HUES48 (cell line): ENCODE results near the gene HLA-DRB1.
A peak's percentile ranks its signal among the peaks of the same experiment; 100 is the strongest.

ENCODE experiments used
- H3K27ac ChIP-seq: one replicate; pipeline ENCODE4 v1.7.0; 2013; ENCODE audit warnings: low read depth, low read length, inconsistent platforms
- H3K27me3 ChIP-seq: 2 replicates; pipeline ENCODE4 v1.6.1; 2013; ENCODE audit warnings: mild to moderate bottlenecking, low read length; ENCODE audit not compliant: control insufficient read depth, insufficient read depth
- H3K36me3 ChIP-seq: 2 replicates; pipeline ENCODE4 v1.6.1; 2013; ENCODE audit warnings: low read length; ENCODE audit not compliant: control insufficient read depth, insufficient read depth
- H3K4me1 ChIP-seq: 2 replicates; pipeline ENCODE4 v1.6.1; 2013; ENCODE audit warnings: mild to moderate bottlenecking, low read length; ENCODE audit not compliant: control insufficient read depth, insufficient read depth
- H3K4me3 ChIP-seq: 2 replicates; pipeline ENCODE4 v1.5.1; 2013; ENCODE audit warnings: mild to moderate bottlenecking, low read depth, low read length
- H3K9ac ChIP-seq: 2 replicates; pipeline ENCODE4 v1.6.1; 2013; ENCODE audit warnings: mild to moderate bottlenecking, low read depth, low read length, moderate library complexity
- H3K9me3 ChIP-seq: 2 replicates; pipeline ENCODE4 v1.6.1; 2013; ENCODE audit warnings: low read length; ENCODE audit not compliant: control insufficient read depth, insufficient read depth

Gene HLA-DRB1

DNA sequence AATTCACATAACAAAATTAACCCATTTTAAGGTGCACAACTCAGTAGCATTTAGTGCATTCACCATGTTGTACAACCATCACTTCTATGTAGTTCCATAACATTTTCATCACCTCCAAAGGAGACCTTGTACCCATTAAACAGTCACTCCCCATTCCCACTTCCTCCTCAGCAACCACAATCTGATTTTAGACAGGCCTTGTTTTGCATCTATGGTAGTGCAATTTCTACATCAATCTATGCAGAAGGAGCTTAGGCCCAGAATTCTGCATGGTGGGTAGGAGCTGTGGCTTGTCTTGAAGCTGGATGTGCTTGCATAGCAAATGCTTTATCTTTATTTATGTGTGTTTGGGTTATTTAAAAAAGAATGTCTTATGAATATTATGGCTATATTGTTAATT is 34.0 kb upstream of the HLA-DRB1 start:
- Histone ChIP-seq H3K9ac (no peak overlapping the region), H3K9me3 (no peaks in the 10 kb centered on the region), H3K27ac (no peak overlapping the region), H3K27me3 (no peaks in the 10 kb centered on the region), H3K36me3 (no peaks in the 10 kb centered on the region), H3K4me1 (peaks cover 3% of the 10 kb centered on the region; the same call in 1 of the 2 replicates), H3K4me3 (no peak overlapping the region)

DNA sequence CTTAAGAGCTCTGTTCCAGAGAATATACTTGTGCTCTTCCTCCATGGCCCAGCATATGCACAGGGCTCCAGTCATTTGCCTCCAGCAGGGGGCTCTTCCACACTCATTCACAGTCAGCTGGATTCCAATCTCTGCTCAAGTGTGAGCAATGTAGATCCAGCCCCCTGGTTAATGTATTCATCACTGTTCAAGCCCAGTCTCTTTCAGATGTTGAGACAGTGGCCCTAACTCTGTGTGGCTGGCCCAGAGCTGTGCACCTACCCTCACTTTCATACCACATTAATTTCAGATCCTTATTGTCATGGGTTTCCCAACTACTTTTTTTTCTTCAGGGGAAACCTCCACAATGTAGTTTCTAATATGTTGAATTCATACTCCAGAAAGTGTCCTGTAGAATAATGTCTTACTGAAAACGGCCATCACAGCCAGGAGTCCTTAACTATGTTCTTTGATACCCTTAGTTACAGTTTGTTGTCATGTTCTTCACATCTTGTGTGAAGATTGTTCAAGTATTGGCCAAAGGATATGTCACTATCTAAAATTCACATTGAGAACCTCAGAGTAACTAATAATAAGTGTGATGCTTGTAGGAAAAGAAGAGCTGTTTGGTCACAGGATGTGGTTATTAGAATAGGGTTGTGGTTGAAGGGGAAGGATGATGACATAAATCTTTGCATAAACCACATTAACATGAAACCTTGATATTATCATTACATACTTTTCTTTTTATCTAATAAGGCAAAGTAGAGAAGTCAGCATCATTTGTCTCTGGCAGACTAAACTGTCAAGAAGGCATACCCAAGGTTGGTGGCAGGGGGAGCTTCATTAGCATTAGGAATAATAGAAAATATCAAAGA is 33.1 kb upstream of the HLA-DRB1 start:
- Histone ChIP-seq H3K27me3 (no peaks in the 10 kb centered on the region), H3K4me3 (no peak overlapping the region), H3K27ac (no peak overlapping the region), H3K36me3 (no peaks in the 10 kb centered on the region), H3K9ac (no peak overlapping the region), H3K4me1 (peaks cover 3% of the 10 kb centered on the region; the same call in 1 of the 2 replicates), H3K9me3 (no peaks in the 10 kb centered on the region)

DNA sequence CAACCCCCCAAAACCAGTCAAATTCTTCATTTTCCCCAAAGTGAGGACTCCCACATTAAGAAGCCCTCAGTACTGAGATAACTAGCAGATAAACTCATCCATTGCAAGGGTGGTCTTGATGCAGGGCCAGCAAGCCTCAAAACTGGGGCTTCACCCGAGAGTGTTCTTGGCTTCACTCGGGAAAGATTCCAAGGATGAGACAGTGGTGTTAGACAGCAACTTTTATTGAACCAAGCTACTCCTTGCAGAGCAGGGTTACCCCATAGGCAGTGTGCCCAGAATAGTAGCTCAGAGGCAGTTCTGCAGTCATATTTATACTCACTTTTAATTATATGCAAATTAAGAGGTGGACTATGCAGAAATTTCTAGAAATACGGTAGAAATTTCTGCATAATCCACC is 31.7 kb upstream of the HLA-DRB1 start:
- H3K9ac ChIP-seq = no peak overlapping the region
- no peaks in the 10 kb centered on the region for H3K9me3 ChIP-seq
- H3K27me3 ChIP-seq = no peaks in the 10 kb centered on the region
- H3K36me3 ChIP-seq = no peaks in the 10 kb centered on the region
- H3K27ac ChIP-seq = no peak overlapping the region
- H3K4me3 ChIP-seq = no peak overlapping the region
- H3K4me1 ChIP-seq = peaks cover 3% of the 10 kb centered on the region; the same call in 1 of the 2 replicates

DNA sequence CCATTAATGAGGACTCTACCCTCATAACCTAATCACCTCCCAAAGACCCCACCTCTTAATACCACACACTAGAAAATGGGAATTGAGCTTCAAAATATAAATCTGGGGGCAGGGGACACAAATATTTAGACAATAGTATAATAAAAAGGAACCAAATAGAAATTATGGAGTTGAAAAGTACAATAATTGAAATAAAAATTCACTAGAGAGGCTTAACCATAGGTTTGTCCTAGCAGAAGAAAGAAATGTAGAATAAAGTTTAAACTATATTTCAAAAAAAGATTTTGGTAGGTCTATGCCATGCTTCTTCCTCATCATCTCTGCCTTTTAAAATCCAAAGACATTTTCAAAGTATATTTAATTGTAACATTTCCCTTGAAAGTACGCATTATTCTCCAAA is 28.1 kb upstream of the HLA-DRB1 start:
- Histone ChIP-seq H3K27me3 (no peaks in the 10 kb centered on the region), H3K4me3 (no peak overlapping the region), H3K9ac (no peak overlapping the region)

DNA sequence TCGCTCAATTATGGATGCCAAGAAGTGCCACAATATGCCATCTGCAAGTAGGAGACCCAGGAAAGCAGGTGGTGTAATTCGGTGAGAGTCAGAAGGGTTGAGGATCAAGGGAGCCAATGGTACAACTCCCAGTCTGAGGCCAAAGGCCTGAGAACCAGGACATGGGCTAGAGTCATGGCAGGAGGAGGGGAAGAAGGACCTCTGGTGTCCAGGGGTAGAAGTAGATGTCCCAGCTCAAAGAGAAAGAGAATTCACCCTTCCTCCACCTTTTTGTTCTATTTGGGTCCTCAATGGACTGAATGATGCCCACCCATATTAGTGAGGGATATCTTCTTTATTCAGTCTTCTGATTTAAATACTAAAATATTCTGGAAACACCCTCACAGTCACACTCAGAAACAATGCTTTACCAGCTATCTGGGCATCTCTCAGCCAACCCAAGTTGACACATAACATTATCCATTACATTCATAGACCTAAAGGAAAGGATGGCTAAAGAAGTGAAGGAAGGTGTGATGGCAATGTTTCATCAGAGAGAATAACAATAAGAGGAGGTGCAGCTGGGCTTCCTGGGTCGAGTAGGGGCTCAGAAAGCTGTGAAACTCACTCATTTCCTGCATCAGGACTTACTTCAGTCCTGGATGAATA is 26.4 kb upstream of the HLA-DRB1 start:
- H3K4me1 ChIP-seq = 0 out of 2 replicates have a peak, but pooled peaks cover 2% of the 10 kb centered on the region
- no peaks in the 10 kb centered on the region for H3K9me3 ChIP-seq
- H3K27ac ChIP-seq = no peak overlapping the region
- no peak overlapping the region for H3K4me3 ChIP-seq
- no peaks in the 10 kb centered on the region for H3K36me3 ChIP-seq
- no peak overlapping the region for H3K9ac ChIP-seq
- H3K27me3 ChIP-seq = no peaks in the 10 kb centered on the region

More for the DNA sequence above, 28.1 kb upstream of the HLA-DRB1 start:
- no peak overlapping the region for H3K27ac ChIP-seq
- H3K36me3 ChIP-seq = no peaks in the 10 kb centered on the region
- H3K4me1 ChIP-seq = peaks cover 2% of the 10 kb centered on the region; the same call in 1 of the 2 replicates
- no peaks in the 10 kb centered on the region for H3K9me3 ChIP-seq

DNA sequence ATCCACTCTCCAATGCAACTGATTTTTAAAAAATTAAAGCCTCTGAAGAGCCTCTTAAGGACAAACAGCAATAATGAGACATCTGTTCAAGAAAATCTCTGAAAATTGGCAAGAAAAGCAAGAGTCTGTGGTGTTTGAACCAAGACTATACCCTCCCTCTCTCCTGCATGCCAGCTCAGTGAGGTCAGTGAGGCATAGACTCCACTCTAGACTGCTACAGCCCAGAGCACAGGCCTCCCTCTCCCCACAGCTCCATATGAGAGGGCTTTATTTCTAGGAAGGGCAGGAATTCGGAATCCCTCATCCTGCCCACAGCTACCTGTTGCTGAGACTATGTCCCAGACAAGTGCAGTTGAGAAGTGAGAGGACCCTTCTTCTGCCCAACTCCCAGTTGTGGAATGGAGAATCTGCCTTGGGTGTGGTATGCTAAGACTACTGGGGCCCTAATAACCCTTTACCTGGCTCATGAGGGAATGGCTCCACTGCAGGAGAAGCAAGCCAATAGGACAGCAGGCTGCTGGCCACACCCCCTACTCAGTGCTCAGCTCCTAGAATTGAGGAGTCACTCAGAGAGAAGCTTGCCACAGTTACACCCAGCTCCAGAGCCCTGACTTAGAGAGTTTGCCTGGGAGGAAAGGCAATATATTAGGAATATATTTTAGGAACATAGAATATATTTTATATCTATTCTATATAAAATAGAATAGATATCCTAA is 24.9 kb upstream of the HLA-DRB1 start:
- Histone ChIP-seq H3K4me1 (peaks cover 6% of the 10 kb centered on the region; the same call in 1 of the 2 replicates), H3K4me3 (no peak overlapping the region), H3K27me3 (no peaks in the 10 kb centered on the region), H3K9me3 (no peaks in the 10 kb centered on the region), H3K27ac (no peak overlapping the region), H3K9ac (no peak overlapping the region), H3K36me3 (no peaks in the 10 kb centered on the region)

DNA sequence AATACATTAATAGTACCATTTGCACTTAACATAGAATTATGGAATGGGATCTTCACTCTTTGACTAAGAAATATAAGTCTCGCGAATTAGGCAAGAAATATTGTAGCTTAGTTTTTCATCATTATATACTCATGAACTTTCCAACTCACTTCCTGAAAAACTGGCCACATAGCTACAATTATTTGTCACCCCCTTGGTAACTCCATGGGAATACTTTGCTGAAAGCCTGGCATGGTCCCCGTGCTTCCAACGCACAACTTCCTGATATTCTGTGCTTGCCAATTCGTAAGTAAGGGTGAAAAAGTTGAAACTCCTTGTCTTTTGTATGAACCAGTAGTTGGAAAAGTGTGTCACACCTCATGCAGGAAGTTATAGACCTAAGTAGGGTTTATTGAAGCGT is 23.8 kb upstream of the HLA-DRB1 start:
- H3K9ac ChIP-seq = no peak overlapping the region
- H3K4me1 ChIP-seq = peaks cover 10% of the 10 kb centered on the region; the same call in 1 of the 2 replicates
- no peaks in the 10 kb centered on the region for H3K9me3 ChIP-seq
- no peak overlapping the region for H3K27ac ChIP-seq
- H3K4me3 ChIP-seq = no peak overlapping the region
- H3K36me3 ChIP-seq = no peaks in the 10 kb centered on the region
- H3K27me3 ChIP-seq = no peaks in the 10 kb centered on the region

DNA sequence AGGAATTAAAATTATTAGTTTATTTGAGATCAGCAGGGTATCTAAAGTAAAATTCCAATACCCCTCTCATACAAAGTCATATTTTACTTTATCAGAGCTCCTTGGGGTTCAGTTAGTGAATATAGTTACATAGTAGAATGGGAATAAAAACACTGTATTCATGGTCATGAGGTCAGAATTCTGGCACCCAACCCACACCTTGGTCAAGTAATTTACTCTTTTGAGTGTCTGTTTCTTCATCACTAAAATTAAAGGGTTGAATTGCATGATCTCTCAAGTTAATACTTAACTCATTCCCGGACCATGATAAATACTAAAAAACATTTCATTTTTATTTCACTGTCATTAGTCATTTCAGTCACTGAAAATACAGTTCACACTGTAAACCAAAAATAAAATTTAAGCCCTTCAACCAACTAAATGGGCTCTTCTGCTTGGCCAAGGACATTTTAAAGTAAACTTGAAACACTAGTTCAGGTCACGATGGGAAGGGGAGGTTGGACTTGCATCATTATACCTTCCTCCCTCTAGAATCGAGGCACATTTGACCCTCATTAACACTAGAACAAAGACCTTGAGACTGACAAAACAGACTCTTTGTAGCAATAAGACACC is 21.1 kb upstream of the HLA-DRB1 start:
- H3K4me1 ChIP-seq = peaks cover 10% of the 10 kb centered on the region; the same call in 1 of the 2 replicates
- no peaks in the 10 kb centered on the region for H3K36me3 ChIP-seq
- no peaks in the 10 kb centered on the region for H3K9me3 ChIP-seq
- H3K4me3 ChIP-seq = no peak overlapping the region
- H3K9ac ChIP-seq = no peak overlapping the region
- H3K27me3 ChIP-seq = no peaks in the 10 kb centered on the region
- no peak overlapping the region for H3K27ac ChIP-seq

DNA sequence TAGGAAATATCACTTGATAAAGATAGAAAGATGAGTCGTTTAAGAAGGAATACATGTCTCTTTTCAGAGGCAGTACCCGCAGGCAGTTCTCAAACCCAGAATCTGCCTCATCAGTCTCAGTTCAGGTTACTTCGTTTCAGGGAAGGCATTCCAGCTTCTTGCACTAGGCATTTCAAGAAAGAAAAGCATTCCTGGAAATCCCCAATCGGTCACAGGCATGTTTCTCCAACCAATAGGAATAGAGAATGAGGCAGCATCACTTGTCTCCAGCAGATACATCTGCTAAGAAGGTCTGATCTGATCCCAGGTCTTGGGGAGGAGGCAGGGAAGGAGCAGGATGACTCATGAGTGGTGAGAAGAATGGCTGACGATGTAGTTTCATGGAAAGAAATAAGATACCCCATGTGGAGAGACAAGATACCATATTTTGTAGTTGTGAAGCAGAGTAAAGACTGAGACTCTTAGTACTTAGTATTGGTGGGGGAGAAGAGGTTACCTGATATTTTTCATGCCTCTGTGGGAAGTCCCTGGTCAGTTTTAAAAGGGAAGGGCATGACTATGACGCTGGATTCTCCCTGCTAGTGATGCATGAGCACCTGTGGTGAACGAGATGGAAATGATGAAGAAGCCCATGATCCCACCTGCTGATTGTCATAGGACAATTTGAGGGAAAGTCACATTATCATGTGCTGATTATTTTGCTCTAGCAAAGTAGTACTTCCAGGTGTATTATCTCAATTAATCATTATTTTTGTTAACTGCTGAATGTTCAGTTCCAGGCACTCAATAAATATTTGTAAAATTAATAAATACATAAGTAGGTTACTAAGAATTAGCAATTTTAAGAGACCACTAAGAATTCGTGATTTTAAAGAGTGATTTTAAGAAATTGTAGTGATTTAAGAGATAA is 20.3 kb upstream of the HLA-DRB1 start:
- Histone ChIP-seq H3K27me3 (no peaks in the 10 kb centered on the region), H3K27ac (peak overlapping the region; percentile 77), H3K4me3 (peak overlapping the region; percentile 28; the same call in 1 of the 2 replicates), H3K9ac (peak overlapping the region; percentile 39; the same call in 1 of the 2 replicates), H3K9me3 (no peaks in the 10 kb centered on the region), H3K4me1 (peaks cover 10% of the 10 kb centered on the region; the same call in 1 of the 2 replicates), H3K36me3 (no peaks in the 10 kb centered on the region)

DNA sequence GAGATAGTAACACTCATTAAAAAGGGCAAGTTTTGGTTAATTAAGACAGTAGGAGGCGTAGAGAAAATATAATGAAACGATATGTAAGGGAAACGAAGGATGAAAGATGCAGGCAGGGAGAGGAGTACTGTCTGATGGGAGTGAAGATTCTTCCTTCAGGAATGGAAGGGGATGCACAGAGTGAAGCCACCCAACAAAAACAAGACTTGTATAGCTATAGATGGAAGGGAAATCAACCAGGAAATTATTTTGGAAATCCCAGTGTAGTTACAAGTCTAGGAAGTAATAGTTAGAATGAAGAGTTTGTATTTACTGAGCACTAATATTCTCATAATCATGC is 19.7 kb upstream of the HLA-DRB1 start:
- Histone ChIP-seq H3K27ac (peak overlapping the region; percentile 77), H3K27me3 (no peaks in the 10 kb centered on the region), H3K9me3 (no peaks in the 10 kb centered on the region), H3K4me3 (no peak overlapping the region; the same call in 1 of the 2 replicates), H3K9ac (peak overlapping the region; percentile 39; the same call in 1 of the 2 replicates), H3K36me3 (no peaks in the 10 kb centered on the region), H3K4me1 (peaks cover 10% of the 10 kb centered on the region; the same call in 1 of the 2 replicates)
